MM.1S (cell line): ENCODE results near the gene CGN.

ENCODE experiments used
- CTCF ChIP-seq: fragments of 300-600 bp; sonication (generic); IDR thresholded peaks from 2 replicates; pipeline ENCODE4 v1.5.1; 2016; ENCODE audit warnings: antibody characterized with exemption, low read length, mixed read lengths
- EZH2 ChIP-seq: fragments of 300-600 bp; sonication (generic); optimal IDR thresholded peaks from 2 replicates; pipeline ENCODE3; 2017; ENCODE audit warnings: low read depth, mild to moderate bottlenecking, antibody characterized with exemption, low read length, mixed read lengths

DNA sequence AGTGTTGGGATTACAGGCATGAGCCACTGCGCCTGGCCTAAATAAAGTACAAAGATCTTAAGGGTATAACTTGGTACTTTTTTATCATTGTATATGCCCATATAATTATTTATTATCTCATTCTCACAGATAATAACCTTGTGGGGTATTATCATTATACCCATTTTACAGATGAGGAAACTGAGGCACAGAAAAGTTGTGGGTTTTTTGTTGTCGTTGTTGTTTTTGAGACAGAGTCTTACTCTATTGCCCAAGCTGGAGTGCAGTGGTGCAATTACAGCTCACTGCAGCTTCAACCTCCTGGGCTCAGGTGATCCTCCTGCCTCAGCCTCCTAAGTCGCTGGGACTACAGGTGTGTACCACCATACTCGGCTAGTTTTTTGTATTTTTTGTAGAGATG is 4.1 kb downstream of the CGN start:
- TF ChIP-seq CTCF (no peak), EZH2 (no peak)
